Measurements from ENCODE around the gene CSF2RB. TPM values are rescaled to one million over a fixed set of nuclear protein-coding genes. Genes with fewer than 3 reads are reported as not detected.

The CSF2RB gene
- polyA plus RNA-seq, 2 of the 4 experiments (the other 2 are of a cell fraction) = not detected

GRCh38 chr22:36964106-36964505 lies 50.7 kb downstream of the CSF2RB start:
- ATAC-seq (no peak), DNase-seq (ENCODE audit: low read depth in 1 of 2, low spot score in 1 of 2) (no peak), FAIRE-seq (no peak)
- no peak overlapping the region for H3K4me3 ChIP-seq
- POLR2A ChIA-PET = no interaction called here
- H3K4me1 ChIP-seq = no peaks in the 10 kb centered on the region
- no peak overlapping the region for H3K4me2 ChIP-seq
- TF ChIP-seq JUN (IDR thresholded peaks at IDR 0.05) (no peak), FOSB (CRISPR knock-in tag; IDR thresholded peaks at IDR 0.05) (no peak), TP53 (CRISPR knock-in tag; IDR thresholded peaks at IDR 0.05) (no peak)
- TF ChIP-seq, protein P1, sequence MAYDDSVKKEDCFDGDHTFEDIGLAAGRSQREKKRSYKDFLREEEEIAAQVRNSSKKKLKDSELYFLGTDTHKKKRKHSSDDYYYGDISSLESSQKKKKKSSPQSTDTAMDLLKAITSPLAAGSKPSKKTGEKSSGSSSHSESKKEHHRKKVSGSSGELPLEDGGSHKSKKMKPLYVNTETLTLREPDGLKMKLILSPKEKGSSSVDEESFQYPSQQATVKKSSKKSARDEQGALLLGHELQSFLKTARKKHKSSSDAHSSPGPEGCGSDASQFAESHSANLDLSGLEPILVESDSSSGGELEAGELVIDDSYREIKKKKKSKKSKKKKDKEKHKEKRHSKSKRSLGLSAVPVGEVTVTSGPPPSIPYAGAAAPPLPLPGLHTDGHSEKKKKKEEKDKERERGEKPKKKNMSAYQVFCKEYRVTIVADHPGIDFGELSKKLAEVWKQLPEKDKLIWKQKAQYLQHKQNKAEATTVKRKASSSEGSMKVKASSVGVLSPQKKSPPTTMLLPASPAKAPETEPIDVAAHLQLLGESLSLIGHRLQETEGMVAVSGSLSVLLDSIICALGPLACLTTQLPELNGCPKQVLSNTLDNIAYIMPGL (CRISPR knock-in tag; IDR thresholded peaks at IDR 0.05; ENCODE audit: borderline replicate concordance) = no peak
- TF ChIP-seq, protein P2, sequence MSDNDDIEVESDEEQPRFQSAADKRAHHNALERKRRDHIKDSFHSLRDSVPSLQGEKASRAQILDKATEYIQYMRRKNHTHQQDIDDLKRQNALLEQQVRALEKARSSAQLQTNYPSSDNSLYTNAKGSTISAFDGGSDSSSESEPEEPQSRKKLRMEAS (IDR thresholded peaks at IDR 0.05) = no peak
- TF ChIP-seq, protein P3, sequence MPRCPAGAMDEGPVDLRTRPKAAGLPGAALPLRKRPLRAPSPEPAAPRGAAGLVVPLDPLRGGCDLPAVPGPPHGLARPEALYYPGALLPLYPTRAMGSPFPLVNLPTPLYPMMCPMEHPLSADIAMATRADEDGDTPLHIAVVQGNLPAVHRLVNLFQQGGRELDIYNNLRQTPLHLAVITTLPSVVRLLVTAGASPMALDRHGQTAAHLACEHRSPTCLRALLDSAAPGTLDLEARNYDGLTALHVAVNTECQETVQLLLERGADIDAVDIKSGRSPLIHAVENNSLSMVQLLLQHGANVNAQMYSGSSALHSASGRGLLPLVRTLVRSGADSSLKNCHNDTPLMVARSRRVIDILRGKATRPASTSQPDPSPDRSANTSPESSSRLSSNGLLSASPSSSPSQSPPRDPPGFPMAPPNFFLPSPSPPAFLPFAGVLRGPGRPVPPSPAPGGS (IDR thresholded peaks at IDR 0.05) = no peak
- CTCF ChIA-PET = interaction anchor here (1.6 to 7.1 kb wide), 2 partner anchors 8 to 14 kb away, joined by 5 to 53 read pairs; no protein-coding TSS in a partner anchor
- no peak overlapping the region for H3K27ac ChIP-seq
- H3K9me3 ChIP-seq = no peaks in the 10 kb centered on the region

DNA sequence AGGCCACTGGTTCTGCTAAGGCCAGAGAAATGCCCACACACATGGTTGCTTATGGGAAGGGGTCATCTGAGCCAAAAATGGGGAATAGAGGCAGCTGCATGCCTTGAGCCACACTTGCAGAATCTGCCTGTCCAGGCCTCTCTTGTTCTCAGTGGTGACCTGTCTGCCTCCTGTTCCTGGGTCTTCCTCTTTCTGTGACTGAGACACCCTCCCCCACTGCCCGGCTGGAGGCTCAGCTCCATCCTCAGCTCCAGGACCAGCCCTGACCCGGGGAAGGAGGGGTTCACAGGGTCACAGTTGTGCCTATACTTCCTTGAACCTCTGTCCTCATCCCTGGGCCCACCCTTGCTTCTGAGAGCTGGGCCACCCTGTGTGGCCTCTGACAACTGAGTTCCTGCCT lies 52.3 kb downstream of the CSF2RB start:
- ATAC-seq (no peak), DNase-seq (ENCODE audit: low read depth in 1 of 2, low spot score in 1 of 2) (no peak), FAIRE-seq (no peak)
- no peak overlapping the region for H3K27ac ChIP-seq
- ChIA-PET POLR2A (no interaction called here), CTCF (interaction anchor here (1.0 to 7.1 kb wide), 2 partner anchors 12 to 45 kb away, joined by 3 to 53 read pairs; no protein-coding TSS in a partner anchor)
- no peak overlapping the region for H3K4me2 ChIP-seq
- TF ChIP-seq FOXS1 (CRISPR knock-in tag; IDR thresholded peaks at IDR 0.05) = no peak
- no peak for TF ChIP-seq CEBPB (IDR thresholded peaks at IDR 0.05)
- no peak for TF ChIP-seq KDM1A (IDR thresholded peaks at IDR 0.05; ENCODE audit: low read depth)
- no peak for TF ChIP-seq RCOR1 (IDR thresholded peaks at IDR 0.05; ENCODE audit: low read depth, low read length)
- TF ChIP-seq RNF2 (IDR thresholded peaks at IDR 0.05; ENCODE audit: borderline replicate concordance, low read depth) = no peak
- no peak for TF ChIP-seq ZSCAN20 (CRISPR knock-in tag; IDR thresholded peaks at IDR 0.05)
- no peak for TF ChIP-seq HEYL (CRISPR knock-in tag; IDR thresholded peaks at IDR 0.05)
- no peak for TF ChIP-seq EP300 (IDR thresholded peaks at IDR 0.05)
- no peak for TF ChIP-seq CBX2 (IDR thresholded peaks at IDR 0.05; ENCODE audit: borderline replicate concordance, low read depth)
- no peak for TF ChIP-seq NFE2L2 (conservative IDR thresholded peaks at IDR 0.05; ENCODE audit: low read length)
- no peak for TF ChIP-seq HOXB13 (CRISPR knock-in tag; IDR thresholded peaks at IDR 0.05; ENCODE audit: low read depth)
- TF ChIP-seq MYC (IDR thresholded peaks at IDR 0.05; ENCODE audit: borderline replicate concordance, low read length) = no peak
- no peak for TF ChIP-seq BHLHE40 (IDR thresholded peaks at IDR 0.05; ENCODE audit: low read depth, low read length)
- no peaks in the 10 kb centered on the region for H3K4me1 ChIP-seq
- 56% methylated on average over 2 of the region's 2 CpGs for WGBS (ENCODE audit: missing lambda C conversion rate)
- no peaks in the 10 kb centered on the region for H3K9me3 ChIP-seq
- H3K4me3 ChIP-seq = no peak overlapping the region

- FAIRE-seq = no peak
- Histone ChIP-seq H3K27ac (no peak overlapping the region), H3K9me3 (no peaks in the 10 kb centered on the region), H3K4me2 (no peak overlapping the region), H3K4me3 (no peak overlapping the region), H3K4me1 (no peaks in the 10 kb centered on the region)
- 57% methylated on average over 10 of the region's 11 CpGs for WGBS (ENCODE audit: missing lambda C conversion rate)
- no peak for ATAC-seq
- TF ChIP-seq ZNF302 (CRISPR knock-in tag; IDR thresholded peaks at IDR 0.05) (no peak), RNF2 (IDR thresholded peaks at IDR 0.05; ENCODE audit: borderline replicate concordance, low read depth) (no peak), ESRRA (IDR thresholded peaks at IDR 0.05; ENCODE audit: borderline replicate concordance, low read length) (no peak), SMC3 (IDR thresholded peaks at IDR 0.05) (no peak), EHMT2 (IDR thresholded peaks at IDR 0.05; ENCODE audit: low read depth) (no peak), KDM1A (IDR thresholded peaks at IDR 0.05; ENCODE audit: low read depth) (no peak)
- POLR2A ChIA-PET = no interaction called here
- DNase-seq (ENCODE audit: low read depth in 1 of 2, low spot score in 1 of 2) = no peak
- CTCF ChIA-PET = interaction anchor here (1.0 to 7.1 kb wide), 3 partner anchors 11 to 111 kb away, joined by 3 to 53 read pairs (median 3); no protein-coding TSS in a partner anchor
Observed at GRCh38 chr22:36966851-36967540, 53.6 kb downstream of the CSF2RB start.
